H1 (cell line): ENCODE data around the gene LRRK1. TPM values are rescaled to one million over a fixed set of nuclear protein-coding genes. Genes with fewer than 3 reads are reported as not detected.

ENCODE experiments used
- CTCF ChIA-PET: fragments of 300-600 bp; sonication (Branson Sonifier 250); formaldehyde crosslinking; loops from one replicate; lab custom pipeline; 2021; ENCODE audit not compliant: partially characterized antibody; lab: Charles Lee
- POLR2A ChIA-PET: fragments of 300-600 bp; sonication (Branson Sonifier 250); formaldehyde crosslinking; loops from one replicate; lab custom pipeline; 2021; ENCODE audit warnings: inconsistent platforms; ENCODE audit not compliant: partially characterized antibody; lab: Charles Lee
- DNase-seq, 2 experiments: peaks; one replicate each; pipeline versions ENCODE4 v3.0.0 to v3.0.0-alpha.2; 2010 to 2022; ENCODE audit warnings: low spot score in 2 of 2, low read depth in 1 of 2, mixed read lengths in 1 of 2
- FAIRE-seq: peaks from 2 replicates; lab custom pipeline; 2011; peaks lifted over from hg19 to GRCh38; lab: Jason Lieb, UNC
- H2AFZ ChIP-seq: 2 replicates; pipeline ENCODE4 v1.8.1; 2012; ENCODE audit warnings: low read length, inconsistent platforms
- H2AK5ac ChIP-seq: 2 replicates; pipeline ENCODE4 v1.6.1; 2013; ENCODE audit warnings: low read depth, low read length
- H2BK120ac ChIP-seq: replicated peaks from 2 replicates; pipeline ENCODE3; 2013; ENCODE audit warnings: low read depth, low read length, inconsistent platforms
- H2BK12ac ChIP-seq: 2 replicates; pipeline ENCODE4 v1.6.1; 2013; ENCODE audit warnings: low read depth, low read length
- H2BK15ac ChIP-seq: 2 replicates; pipeline ENCODE4 v1.6.1; 2013; ENCODE audit warnings: low read length
- H2BK20ac ChIP-seq: 2 replicates; pipeline ENCODE4 v1.6.1; 2013; ENCODE audit warnings: low read length
- H2BK5ac ChIP-seq: 2 replicates; pipeline ENCODE4 v1.6.1; 2013; ENCODE audit warnings: low read depth, low read length
- H3K14ac ChIP-seq: 2 replicates; pipeline ENCODE4 v1.6.1; 2013; ENCODE audit warnings: inconsistent platforms; ENCODE audit not compliant: insufficient read length
- H3K18ac ChIP-seq: 2 replicates; pipeline ENCODE4 v1.6.1; 2013; ENCODE audit warnings: low read length; ENCODE audit errors: extremely low read depth
- H3K23ac ChIP-seq: 2 replicates; pipeline ENCODE4 v1.6.1; 2013; ENCODE audit warnings: inconsistent platforms; ENCODE audit not compliant: insufficient read length
- H3K23me2 ChIP-seq: 2 replicates; pipeline ENCODE4 v1.6.1; 2013; ENCODE audit warnings: low read depth, low read length
- H3K27ac ChIP-seq: 2 replicates; pipeline ENCODE4 v1.6.1; 2011; ENCODE audit warnings: low read depth, low read length, inconsistent platforms
- H3K27me3 ChIP-seq, 4 experiments: replicated peaks in 1 of 4; 1 replicate in 1 of 4; 2 replicates in 3 of 4; pipeline versions ENCODE4 v1.6.1 to v1.8.1; 2011 to 2013; ENCODE audit warnings: low read length in 3 of 4, mild to moderate bottlenecking in 3 of 4, inconsistent platforms in 2 of 4, mixed read lengths in 2 of 4, moderate library complexity in 1 of 4; ENCODE audit not compliant: control insufficient read depth in 3 of 4, insufficient read depth in 3 of 4; ENCODE audit errors: extremely low read depth in 1 of 4
- H3K36me3 ChIP-seq, 4 experiments: 2 replicates each; pipeline versions ENCODE4 v1.6.1 to v1.8.1; 2011 to 2013; ENCODE audit warnings: mild to moderate bottlenecking in 4 of 4, low read length in 3 of 4, moderate library complexity in 2 of 4, control low read depth in 1 of 4, inconsistent platforms in 1 of 4; ENCODE audit not compliant: insufficient read depth in 4 of 4, control insufficient read depth in 2 of 4
- H3K4ac ChIP-seq: replicated peaks from 2 replicates; pipeline ENCODE3; 2013; ENCODE audit warnings: low read length, low read depth, mixed read lengths, inconsistent platforms; ENCODE audit not compliant: insufficient read length
- H3K4me1 ChIP-seq, 4 experiments: replicated peaks in 1 of 4; 1 replicate in 1 of 4; 2 replicates in 3 of 4; pipeline versions ENCODE4 v1.6.1 to v1.8.1; 2011 to 2013; ENCODE audit warnings: low read length in 3 of 4, inconsistent platforms in 2 of 4, mixed read lengths in 1 of 4; ENCODE audit not compliant: insufficient read depth in 4 of 4, control insufficient read depth in 3 of 4
- H3K4me2 ChIP-seq, 2 experiments: 2 replicates each; pipeline versions ENCODE4 v1.6.1 to v1.8.1; 2011 to 2013; ENCODE audit warnings: low read depth in 2 of 2, low read length in 2 of 2, control low read depth in 1 of 2, inconsistent platforms in 1 of 2, mild to moderate bottlenecking in 1 of 2; ENCODE audit not compliant: insufficient read depth in 1 of 2
- H3K4me3 ChIP-seq, 4 experiments: fragments of 200-600, 300-600 bp in 1 of 4; sonication (generic), shearing (Covaris generic), sonication (Bioruptor Twin) in 1 of 4; 2 replicates each; pipeline versions ENCODE4 v1.5.1 to v1.8.1; 2011 to 2016; ENCODE audit warnings: low read length in 4 of 4, low read depth in 3 of 4, control low read depth in 2 of 4, inconsistent platforms in 2 of 4, mild to moderate bottlenecking in 2 of 4, mixed read lengths in 1 of 4, moderate library complexity in 1 of 4; ENCODE audit not compliant: insufficient read depth in 2 of 4; ENCODE audit errors: extremely low read depth in 1 of 4
- H3K56ac ChIP-seq: replicated peaks from 2 replicates; pipeline ENCODE3; 2013; ENCODE audit warnings: low read depth, mild to moderate bottlenecking, mixed read lengths, low read length, inconsistent platforms; ENCODE audit not compliant: insufficient read length
- H3K79me1 ChIP-seq: 2 replicates; pipeline ENCODE4 v1.6.1; 2013; ENCODE audit warnings: low read depth, low read length, control low read depth
- H3K79me2 ChIP-seq, 2 experiments: 2 replicates each; pipeline versions ENCODE4 v1.6.1 to v1.8.1; 2012 to 2013; ENCODE audit warnings: low read length in 2 of 2, mild to moderate bottlenecking in 2 of 2, inconsistent platforms in 1 of 2; ENCODE audit not compliant: insufficient read depth in 2 of 2, control insufficient read depth in 1 of 2
- H3K9ac ChIP-seq, 4 experiments: replicated peaks in 1 of 4; 1 replicate in 1 of 4; 2 replicates in 3 of 4; pipeline versions ENCODE4 v1.6.1 to v1.8.1; 2011 to 2013; ENCODE audit warnings: low read depth in 3 of 4, low read length in 3 of 4, control low read depth in 2 of 4, mild to moderate bottlenecking in 2 of 4, moderate library complexity in 2 of 4, inconsistent platforms in 1 of 4; ENCODE audit errors: extremely low read depth in 1 of 4
- H3K9me3 ChIP-seq, 2 experiments: 2 replicates each; pipeline versions ENCODE4 v1.6.1 to v1.8.1; 2012 to 2013; ENCODE audit warnings: mild to moderate bottlenecking in 2 of 2, moderate library complexity in 2 of 2, control low read depth in 1 of 2, inconsistent platforms in 1 of 2, low read depth in 1 of 2, low read length in 1 of 2, mixed read lengths in 1 of 2; ENCODE audit not compliant: insufficient read depth in 2 of 2
- H4K20me1 ChIP-seq, 2 experiments: replicated peaks in 1 of 2; 2 replicates each; pipeline versions ENCODE3 to v1.8.1; 2011 to 2013; ENCODE audit warnings: inconsistent platforms in 2 of 2, low read length in 2 of 2, mild to moderate bottlenecking in 1 of 2; ENCODE audit not compliant: insufficient read depth in 2 of 2, control insufficient read depth in 1 of 2
- H4K5ac ChIP-seq: 2 replicates; pipeline ENCODE4 v1.6.1; 2013; ENCODE audit warnings: low read length, low read depth, mixed read lengths, inconsistent platforms; ENCODE audit not compliant: insufficient read length
- H4K8ac ChIP-seq: 2 replicates; pipeline ENCODE4 v1.8.0; 2013; ENCODE audit warnings: mild to moderate bottlenecking, moderate library complexity, low read length, inconsistent platforms; ENCODE audit not compliant: insufficient read depth; ENCODE audit errors: extremely low read depth
- H4K91ac ChIP-seq: replicated peaks from 2 replicates; pipeline ENCODE3; 2013; ENCODE audit warnings: low read length, mixed read lengths, inconsistent platforms; ENCODE audit not compliant: insufficient read length
- TAF1 ChIP-seq: IDR thresholded peaks from 2 replicates; pipeline ENCODE4 v1.6.1; 2011; ENCODE audit warnings: mild to moderate bottlenecking, low read depth, low read length
- WGBS, 2 experiments: shearing (Covaris generic) in 1 of 2; methylation state at CpG; one replicate each; pipeline versions ENCODE4 v1.1.6 to v1.1.7; 2013 to 2015; ENCODE audit warnings: low lambda C conversion rate in 2 of 2, mixed read lengths in 2 of 2, inconsistent platforms in 1 of 2, low coverage in 1 of 2, missing lambda C conversion rate in 1 of 2; ENCODE audit not compliant: insufficient replicate concordance in 2 of 2, insufficient coverage in 1 of 2, insufficient read length in 1 of 2; ENCODE audit errors: extremely low coverage in 1 of 2, missing lambda C conversion rate in 1 of 2; 5-methylcytosine and 5-hydroxymethylcytosine counted together
- polyA plus RNA-seq, 7 experiments: library from polyadenylated mRNA; depleted of rRNA in 3 of 7; stranded (reverse) in 5 of 7; unstranded in 2 of 7; fragments of >200 nt in 5 of 7; fragments of 200-250 nt in 2 of 7; gene quantifications; 1 replicate in 5 of 7; 2 replicates in 1 of 7; 4 replicates in 1 of 7; pipeline versions ENCODE4 v1.2.1 to v1.2.3, GENCODE V29; 2011 to 2013; ENCODE audit warnings: missing spikeins in 2 of 7, mixed read lengths in 2 of 7
- total RNA-seq: library from RNA; stranded (reverse); fragmentation: NEBNext Ultra II Directional; extraction: Animal tissue kit (Norgen Biotek cat#: 25700); gene quantifications from 2 replicates; pipeline ENCODE4 v1.2.1, GENCODE V29; 2021

The LRRK1 gene
- total and polyA plus RNA-seq, 2 of the 8 experiments (the other 6 are each of a cell fraction or from before 2014, with no cell fraction given) = 1.2 to 3.6 TPM

DNA sequence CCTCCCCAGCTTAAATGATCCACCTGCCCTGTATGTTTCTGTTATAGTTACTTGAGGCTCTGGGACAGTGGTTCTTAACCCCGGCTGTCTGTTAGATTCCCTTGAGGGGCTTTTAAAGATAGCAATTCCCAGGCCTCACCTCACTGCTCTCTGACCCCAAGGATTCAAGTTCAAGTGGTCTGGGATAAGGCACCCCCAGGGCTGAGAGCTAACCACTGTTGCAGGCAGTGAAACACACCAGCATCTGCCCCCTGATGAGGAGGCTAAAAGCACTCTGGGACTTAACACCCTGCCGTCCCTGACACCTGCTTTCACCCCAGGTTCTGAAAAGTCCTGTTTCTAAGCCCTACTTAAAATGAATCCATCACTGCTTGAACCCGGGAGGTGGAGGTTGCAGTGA, 103.7 kb downstream of the LRRK1 start:
- no peak overlapping the region for H3K9ac ChIP-seq
- H3K14ac ChIP-seq = no peak overlapping the region
- H3K23me2 ChIP-seq = no peaks in the 10 kb centered on the region; the same call in 1 of the 2 replicates
- H4K20me1 ChIP-seq = no peaks in the 10 kb centered on the region
- H3K18ac ChIP-seq = no peak overlapping the region
- no peaks in the 10 kb centered on the region for H3K27me3 ChIP-seq
- FAIRE-seq = no peak
- no peak overlapping the region for H2BK20ac ChIP-seq
- H2BK5ac ChIP-seq = no peak overlapping the region
- ChIA-PET CTCF (interaction anchor here (0.6 to 6.4 kb wide), 12 partner anchors 9 to 251 kb away, joined by 3 to 79 read pairs (median 6); no protein-coding TSS in a partner anchor), POLR2A (interaction anchor here (0.8 kb wide), 1 partner anchor 228 kb away, joined by 3 read pairs; no protein-coding TSS in a partner anchor)
- no peak overlapping the region for H3K27ac ChIP-seq
- H3K79me1 ChIP-seq = no peaks in the 10 kb centered on the region
- H2BK120ac ChIP-seq = no peak overlapping the region
- H3K4me3 ChIP-seq = no peak overlapping the region
- H2BK12ac ChIP-seq = no peak overlapping the region
- H2AK5ac ChIP-seq = no peak overlapping the region
- TF ChIP-seq TAF1 = no peak
- H3K79me2 ChIP-seq = no peaks in the 10 kb centered on the region
- 89% methylated on average over 3 of the region's 3 CpGs; no CpG with 5 or more reads in 1 of the 2 experiments for WGBS, 2 experiments
- H2BK15ac ChIP-seq = no peak overlapping the region
- H4K91ac ChIP-seq = no peak overlapping the region
- no peak overlapping the region for H2AFZ ChIP-seq
- no peaks in the 10 kb centered on the region for H3K36me3 ChIP-seq
- no peak overlapping the region for H3K56ac ChIP-seq
- H3K4ac ChIP-seq = no peak overlapping the region
- H4K8ac ChIP-seq = no peak overlapping the region
- H3K9me3 ChIP-seq = no peaks in the 10 kb centered on the region
- no peak overlapping the region for H4K5ac ChIP-seq
- H3K4me1 ChIP-seq = no peaks in the 10 kb centered on the region; a peak in 1 of 7 replicates
- no peak for DNase-seq
- H3K23ac ChIP-seq = no peak overlapping the region
- no peak overlapping the region for H3K4me2 ChIP-seq
